Sigmoid colon (tissue), 7 donors: Measurements from ENCODE around the gene GUCA1A. TPM values are rescaled to one million over a fixed set of nuclear protein-coding genes. Genes with fewer than 3 reads are reported as not detected.

Experiments
- DNase-seq: peaks from one replicate; pipeline ENCODE4 v3.0.0-alpha.2; 2019
- H3K27ac ChIP-seq, 4 donors: fragments of 200-600 bp; sonication (generic); one replicate each; pipeline ENCODE4 v1.5.1; 2016 to 2019; ENCODE audit warnings: mild to moderate bottlenecking in 1 of 4
- H3K27me3 ChIP-seq, 3 donors: fragments of 200-600 bp; sonication (generic); one replicate each; pipeline ENCODE4 v1.5.1; 2019; ENCODE audit warnings: mild to moderate bottlenecking in 1 of 3
- H3K36me3 ChIP-seq, 4 donors: fragments of 200-600 bp; sonication (generic); one replicate each; pipeline ENCODE4 v1.5.1; 2016 to 2019
- H3K4me1 ChIP-seq, 4 donors: fragments of 200-600 bp; sonication (generic); one replicate each; pipeline ENCODE4 v1.5.1; 2017 to 2019
- H3K4me3 ChIP-seq, 4 donors: fragments of 200-600 bp; sonication (generic); one replicate each; pipeline ENCODE4 v1.5.1; 2017 to 2019; ENCODE audit warnings: mild to moderate bottlenecking in 2 of 4, moderate library complexity in 1 of 4
- H3K9me3 ChIP-seq, 4 donors: fragments of 200-600 bp in 3 of 4; sonication (generic) in 3 of 4; one replicate each; pipeline versions ENCODE4 v1.5.1 to v1.6.1; 2013 to 2019
- CTCF ChIP-seq, 4 experiments: fragments of 450-650 bp in 3 of 4; fragments of 200-600 bp in 1 of 4; IDR thresholded peaks; one replicate each; pipeline ENCODE4 v1.5.1; 2016 to 2019; ENCODE audit warnings: antibody characterized with exemption in 4 of 4, mild to moderate bottlenecking in 3 of 4, moderate library complexity in 2 of 4
- EP300 ChIP-seq, 4 donors: sonication (generic); formaldehyde crosslinking; IDR thresholded peaks; one replicate each; pipeline ENCODE4 v1.6.1; 2017; ENCODE audit warnings: antibody characterized with exemption in 4 of 4
- POLR2A ChIP-seq, 2 donors: fragments of 450-650 bp; IDR thresholded peaks; one replicate each; pipeline ENCODE4 v1.6.1; 2016; ENCODE audit warnings: antibody characterized with exemption in 2 of 2, mild to moderate bottlenecking in 2 of 2, moderate library complexity in 2 of 2
- POLR2AphosphoS5 ChIP-seq, 4 donors: sonication (generic); formaldehyde crosslinking; IDR thresholded peaks; one replicate each; pipeline ENCODE4 v1.6.1; 2017; ENCODE audit warnings: antibody characterized with exemption in 4 of 4
- WGBS, 2 donors: extraction: QIAGEN DNeasy Blood & Tissue Kit; methylation state at CpG; one replicate each; pipeline ENCODE4 v1.1.7; 2013; 5-methylcytosine and 5-hydroxymethylcytosine counted together
- intact Hi-C: fragments of 100-400 bp; cut with DNase I; formaldehyde crosslinking; loops from one replicate; pipeline ENCODE4 v1.15.1; 2023
- polyA plus RNA-seq, 3 donors: library from polyadenylated mRNA; stranded (reverse); fragments of 200-250 nt; gene quantifications; one replicate each; pipeline ENCODE4 v1.2.3, GENCODE V29; 2013
- total RNA-seq, 4 donors: library from RNA; depleted of rRNA; stranded (reverse); fragments of >200 nt; gene quantifications; one replicate each; pipeline ENCODE4 v1.1.0, GENCODE V29; 2016
- donor health status: healthy with polysubstance abuse.
- donor health status: Bipolar disorder and iron deficiency.
- donor health status: healthy.

The GUCA1A gene
- total RNA-seq (under 1 TPM in 1 of 4 donors, not detected in 3; 0.36 TPM), polyA plus RNA-seq (under 1 TPM in 1 of 3 donors, not detected in 2; 0.15 TPM)

GRCh38 chr6:42173101-42173500 lies at the start of gene GUCA1A:
Gene GUCA1A, plus strand, starts transcription at chr6:42173364. Its CDS starts 250 bp downstream, at chr6:42173614.
- intact Hi-C loops, result no loop called here
- Histone ChIP-seq H3K36me3 (no peaks in the 10 kb centered on the region), H3K27ac (no peak within 1 kb of the TSS), H3K4me1 (no peaks in the 10 kb centered on the region), H3K27me3 (no peaks in the 10 kb centered on the region), H3K4me3 (no peak within 1 kb of the TSS), H3K9me3 (no peaks in the 10 kb centered on the region)
- TF ChIP-seq EP300 (IDR thresholded peaks at IDR 0.05) (no peak), POLR2AphosphoS5 (IDR thresholded peaks at IDR 0.05) (no peak), POLR2A (IDR thresholded peaks at IDR 0.05) (no peak), CTCF (IDR thresholded peaks at IDR 0.05) (no peak)
- WGBS, 2 donors, result 86 to 90% methylated on average over 2 of the region's 2 CpGs
- DNase-seq, result no peak

DNA sequence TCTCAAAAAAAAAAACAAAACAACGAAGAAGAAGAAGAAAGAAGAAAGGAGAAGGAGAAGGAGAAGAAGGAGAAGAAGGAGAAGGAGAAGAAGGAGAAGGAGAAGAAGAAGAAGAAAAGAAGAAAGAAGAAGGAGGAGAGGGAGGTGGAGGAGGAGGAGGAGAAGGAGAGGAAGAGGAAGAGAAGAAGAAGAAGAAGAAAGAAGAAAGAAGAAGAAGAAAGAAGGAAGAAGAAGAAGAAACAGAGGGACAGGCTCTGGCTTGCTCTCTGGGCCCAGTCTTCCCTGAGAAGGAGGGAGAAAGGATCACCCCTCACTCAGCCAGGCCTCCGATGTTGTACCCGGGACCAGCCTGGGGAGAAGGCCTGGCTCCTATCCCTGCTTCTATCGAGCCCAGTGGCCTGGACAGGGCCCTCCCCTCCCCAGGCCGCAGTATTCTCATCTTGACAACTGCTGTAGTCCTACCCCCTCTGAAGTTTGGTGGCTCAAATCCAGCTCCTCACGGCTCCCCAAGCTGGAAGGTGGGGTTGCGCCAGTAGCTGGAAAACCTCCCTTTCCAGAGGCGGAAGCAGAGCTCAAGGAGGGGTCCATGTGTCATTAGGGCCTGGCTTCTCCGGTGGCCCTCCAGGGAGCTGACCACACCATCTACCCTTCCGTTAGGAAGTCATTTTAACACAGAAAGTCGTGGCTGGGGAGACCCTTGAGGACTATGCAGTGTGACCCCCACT lies 49.6 kb upstream of the GUCA1A start:
- WGBS, 2 donors, result 79 to 82% methylated on average over 11 of the region's 11 CpGs
- Histone ChIP-seq H3K27ac (peak overlapping the region in 2 of 4 donors; percentile 17 to 59), H3K4me3 (no peak overlapping the region), H3K4me1 (peaks cover 0 to 2% (median under 1%) of the 10 kb centered on the region in 4 donors), H3K36me3 (no peaks in the 10 kb centered on the region), H3K27me3 (no peaks in the 10 kb centered on the region), H3K9me3 (no peaks in the 10 kb centered on the region)
- intact Hi-C loops, result no loop called here
- no peak for DNase-seq
- no peak for TF ChIP-seq EP300 (IDR thresholded peaks at IDR 0.05)
- no peak for TF ChIP-seq CTCF (IDR thresholded peaks at IDR 0.05)
- no peak for TF ChIP-seq POLR2A (IDR thresholded peaks at IDR 0.05)
- no peak for TF ChIP-seq POLR2AphosphoS5 (IDR thresholded peaks at IDR 0.05)

GRCh38 chr6:42124223-42124836 lies 48.8 kb upstream of the GUCA1A start:
- intact Hi-C loops, result no loop called here
- no peaks in the 10 kb centered on the region for H3K9me3 ChIP-seq

GRCh38 chr6:42125231-42125630 lies 47.9 kb upstream of the GUCA1A start:
- DNase-seq, result no peak
- H3K9me3 ChIP-seq, result no peaks in the 10 kb centered on the region
- TF ChIP-seq POLR2A (IDR thresholded peaks at IDR 0.05), result no peak
- TF ChIP-seq EP300 (IDR thresholded peaks at IDR 0.05), result no peak
- TF ChIP-seq CTCF (IDR thresholded peaks at IDR 0.05), result no peak
- no peak for TF ChIP-seq POLR2AphosphoS5 (IDR thresholded peaks at IDR 0.05)
- H3K27me3 ChIP-seq, result no peaks in the 10 kb centered on the region
- intact Hi-C loops, result no loop called here
- no peak overlapping the region for H3K4me3 ChIP-seq
- no peaks in the 10 kb centered on the region for H3K36me3 ChIP-seq
- H3K4me1 ChIP-seq, result no peaks in the 10 kb centered on the region
- no peak overlapping the region for H3K27ac ChIP-seq
- 79 to 86% methylated on average over 14 of the region's 14 CpGs for WGBS, 2 donors

More at GRCh38 chr6:42124223-42124836, 48.8 kb upstream of the GUCA1A start:
- no peaks in the 10 kb centered on the region for H3K27me3 ChIP-seq
- no peak for TF ChIP-seq POLR2A (IDR thresholded peaks at IDR 0.05)
- TF ChIP-seq CTCF (IDR thresholded peaks at IDR 0.05), result no peak
- no peak for TF ChIP-seq EP300 (IDR thresholded peaks at IDR 0.05)
- TF ChIP-seq POLR2AphosphoS5 (IDR thresholded peaks at IDR 0.05), result no peak
- H3K4me3 ChIP-seq, result no peak overlapping the region
- DNase-seq, result no peak
- no peaks in the 10 kb centered on the region for H3K4me1 ChIP-seq
- H3K27ac ChIP-seq, result peak overlapping the region in 2 of 4 donors; percentile 17 to 59
- no peaks in the 10 kb centered on the region for H3K36me3 ChIP-seq
- WGBS, 2 donors, result 62 to 83% methylated on average over 9 of the region's 9 CpGs
